HG02970 (cell line): ENCODE results near the gene FEZ2.

Source experiments
- ATAC-seq: cut with Tn5 transposase; IDR thresholded peaks from one replicate; pipeline ENCODE4 v1.9.1; 2021; ENCODE audit warnings: mild to moderate bottlenecking, moderate library complexity, moderate number of reproducible peaks; ENCODE audit not compliant: unreplicated experiment, low FRiP score

Gene FEZ2

GRCh38 chr2:36564377-36564930 is 33.5 kb downstream of the FEZ2 start:
- no peak for ATAC-seq

GRCh38 chr2:36562973-36563532 is 34.9 kb downstream of the FEZ2 start:
- no peak for ATAC-seq

- no peak for ATAC-seq
Measured at GRCh38 chr2:36562240-36562639, 35.7 kb downstream of the FEZ2 start.

GRCh38 chr2:36561237-36561944 is 36.6 kb downstream of the FEZ2 start:
- no peak for ATAC-seq

GRCh38 chr2:36560726-36561125 is 37.2 kb downstream of the FEZ2 start:
- no peak for ATAC-seq

GRCh38 chr2:36559221-36559942 is 38.6 kb downstream of the FEZ2 start:
- no peak for ATAC-seq

- ATAC-seq: no peak
Measured at GRCh38 chr2:36556842-36557241, 41.1 kb downstream of the FEZ2 start.

GRCh38 chr2:36555789-36556188 is 42.2 kb downstream of the FEZ2 start:
- no peak for ATAC-seq

- no peak for ATAC-seq
Measured at GRCh38 chr2:36554531-36554930, 43.4 kb downstream of the FEZ2 start.

GRCh38 chr2:36553683-36554082 is 44.3 kb downstream of the FEZ2 start:
- no peak for ATAC-seq

- no peak for ATAC-seq
Measured at GRCh38 chr2:36550006-36550405, 48.0 kb downstream of the FEZ2 start.

- ATAC-seq: no peak
Measured at GRCh38 chr2:36549165-36549574, 48.8 kb downstream of the FEZ2 start.

GRCh38 chr2:36547906-36548305 is 50.1 kb downstream of the FEZ2 start:
- ATAC-seq: no peak

GRCh38 chr2:36545871-36546416 is 52.0 kb downstream of the FEZ2 start:
- ATAC-seq: no peak

- no peak for ATAC-seq
Measured at GRCh38 chr2:36544638-36545338, 53.2 kb downstream of the FEZ2 start.

GRCh38 chr2:36541891-36542595 is 55.9 kb downstream of the FEZ2 start:
- ATAC-seq: no peak

GRCh38 chr2:36540986-36541754 is 56.8 kb downstream of the FEZ2 start:
- ATAC-seq: no peak

GRCh38 chr2:36539631-36540030 is 58.3 kb downstream of the FEZ2 start:
- ATAC-seq: peak; percentile 86

GRCh38 chr2:36538335-36538734 is 59.6 kb downstream of the FEZ2 start:
- ATAC-seq: no peak
